Neural cell (in vitro differentiated cells): ENCODE results near the gene TFDP2.

Experiments used
- CTCF ChIP-seq: fragments of 450-650 bp; IDR thresholded peaks from 2 replicates; pipeline ENCODE4 v1.5.1; 2014; ENCODE audit warnings: antibody characterized with exemption, mild to moderate bottlenecking, moderate library complexity; ENCODE audit not compliant: poor library complexity, severe bottlenecking
- EP300 ChIP-seq: fragments of 450-650 bp; conservative IDR thresholded peaks from 2 replicates; pipeline ENCODE4 v1.6.1; 2014; ENCODE audit warnings: antibody characterized with exemption, mild to moderate bottlenecking, moderate library complexity; ENCODE audit not compliant: poor library complexity, severe bottlenecking
- EZH2 ChIP-seq: fragments of 200-600, 300-800 bp; shearing (Covaris generic), sonication (generic); IDR thresholded peaks from 2 replicates; pipeline ENCODE4 v1.6.1; 2014; ENCODE audit warnings: antibody characterized with exemption, low read length, borderline replicate concordance, mild to moderate bottlenecking; ENCODE audit not compliant: insufficient read depth, poor library complexity, severe bottlenecking
- MXI1 ChIP-seq: fragments of 450-650 bp; conservative IDR thresholded peaks from 2 replicates; pipeline ENCODE4 v1.6.1; 2014; ENCODE audit warnings: antibody characterized with exemption, mild to moderate bottlenecking; ENCODE audit not compliant: poor library complexity, severe bottlenecking
- POLR2AphosphoS5 ChIP-seq: IDR thresholded peaks from 2 replicates; pipeline ENCODE4 v1.6.1; 2012
- RAD21 ChIP-seq: fragments of 450-650 bp; conservative IDR thresholded peaks from 2 replicates; pipeline ENCODE4 v1.6.1; 2014; ENCODE audit warnings: antibody characterized with exemption, mild to moderate bottlenecking, moderate library complexity
- REST ChIP-seq: IDR thresholded peaks from 2 replicates; pipeline ENCODE4 v1.6.1; 2012; ENCODE audit warnings: borderline replicate concordance

GRCh38 chr3:141934354-141934753 is 215.0 kb downstream of the TFDP2 start:
- TF ChIP-seq CTCF (no peak), MXI1 (no peak), EZH2 (no peak), EP300 (no peak), POLR2AphosphoS5 (no peak), REST (no peak), RAD21 (no peak)
